Measurements from ENCODE around the gene RCBTB2. TPM values are rescaled to one million over a fixed set of nuclear protein-coding genes. Genes with fewer than 3 reads are reported as not detected.
A peak's percentile ranks its signal among the peaks of the same experiment; 100 is the strongest.

The RCBTB2 gene
- polyA plus RNA-seq, 1 donor: 61.1 TPM

- no peak for DNase-seq
Observed at GRCh38 chr13:48533961-48534600, 1.2 kb upstream of the RCBTB2 start.

GRCh38 chr13:48532256-48532505 lies 699 bp downstream of the RCBTB2 start:
- no peak for DNase-seq

GRCh38 chr13:48531416-48532255 lies 1.2 kb downstream of the RCBTB2 start:
- DNase-seq: peak; percentile 53

- no peak for DNase-seq
Observed at GRCh38 chr13:48530833-48531232, 2.0 kb downstream of the RCBTB2 start.

GRCh38 chr13:48528720-48529119 lies 4.2 kb downstream of the RCBTB2 start:
- DNase-seq: no peak

- DNase-seq: no peak
Observed at GRCh38 chr13:48527955-48528354, 4.9 kb downstream of the RCBTB2 start.

- DNase-seq: no peak
Observed at GRCh38 chr13:48526286-48526685, 6.6 kb downstream of the RCBTB2 start.

- DNase-seq: no peak
Observed at GRCh38 chr13:48518083-48518482, 14.8 kb downstream of the RCBTB2 start.

- no peak for DNase-seq
Observed at GRCh38 chr13:48515732-48516131, 17.1 kb downstream of the RCBTB2 start.

GRCh38 chr13:48514793-48515192 lies 18.1 kb downstream of the RCBTB2 start:
- no peak for DNase-seq

- DNase-seq: no peak
Observed at GRCh38 chr13:48511621-48512230, 21.2 kb downstream of the RCBTB2 start.

GRCh38 chr13:48510698-48511097 lies 22.2 kb downstream of the RCBTB2 start:
- DNase-seq: no peak

- DNase-seq: no peak
Observed at GRCh38 chr13:48508011-48508410, 24.9 kb downstream of the RCBTB2 start.

- DNase-seq: no peak
Observed at GRCh38 chr13:48507021-48507420, 25.9 kb downstream of the RCBTB2 start.

GRCh38 chr13:48506092-48506701 lies 26.7 kb downstream of the RCBTB2 start:
- DNase-seq: no peak

- DNase-seq: peak; percentile 25
Observed at GRCh38 chr13:48505597-48506091, 27.2 kb downstream of the RCBTB2 start.

GRCh38 chr13:48505012-48505411 lies 27.9 kb downstream of the RCBTB2 start:
- DNase-seq: no peak

- no peak for DNase-seq
Observed at GRCh38 chr13:48504606-48505005, 28.3 kb downstream of the RCBTB2 start.

- no peak for DNase-seq
Observed at GRCh38 chr13:48502601-48503319, 30.1 kb downstream of the RCBTB2 start.

- DNase-seq: no peak
Observed at GRCh38 chr13:48501705-48502104, 31.2 kb downstream of the RCBTB2 start.

GRCh38 chr13:48500652-48501197 lies 32.2 kb downstream of the RCBTB2 start:
- no peak for DNase-seq

GRCh38 chr13:48497669-48498068 lies 35.2 kb downstream of the RCBTB2 start:
- DNase-seq: no peak

All from left kidney (tissue), 2 donors.